GM18519 (cell line): ENCODE measurements around the gene ECEL1.

ENCODE experiments used
- ATAC-seq: cut with Tn5 transposase; IDR thresholded peaks from one replicate; pipeline ENCODE4 v1.9.1; 2021; ENCODE audit warnings: mild to moderate bottlenecking, moderate library complexity; ENCODE audit not compliant: unreplicated experiment, low FRiP score

ECEL1 gene

GRCh38 chr2:232486558-232487384, 863 bp downstream of the ECEL1 start:
- ATAC-seq: no peak

- no peak for ATAC-seq
These were observed 1.7 kb downstream of the ECEL1 start for GRCh38 chr2:232485757-232486557.

- ATAC-seq: no peak
These were observed 2.3 kb downstream of the ECEL1 start for GRCh38 chr2:232485348-232485756.

DNA sequence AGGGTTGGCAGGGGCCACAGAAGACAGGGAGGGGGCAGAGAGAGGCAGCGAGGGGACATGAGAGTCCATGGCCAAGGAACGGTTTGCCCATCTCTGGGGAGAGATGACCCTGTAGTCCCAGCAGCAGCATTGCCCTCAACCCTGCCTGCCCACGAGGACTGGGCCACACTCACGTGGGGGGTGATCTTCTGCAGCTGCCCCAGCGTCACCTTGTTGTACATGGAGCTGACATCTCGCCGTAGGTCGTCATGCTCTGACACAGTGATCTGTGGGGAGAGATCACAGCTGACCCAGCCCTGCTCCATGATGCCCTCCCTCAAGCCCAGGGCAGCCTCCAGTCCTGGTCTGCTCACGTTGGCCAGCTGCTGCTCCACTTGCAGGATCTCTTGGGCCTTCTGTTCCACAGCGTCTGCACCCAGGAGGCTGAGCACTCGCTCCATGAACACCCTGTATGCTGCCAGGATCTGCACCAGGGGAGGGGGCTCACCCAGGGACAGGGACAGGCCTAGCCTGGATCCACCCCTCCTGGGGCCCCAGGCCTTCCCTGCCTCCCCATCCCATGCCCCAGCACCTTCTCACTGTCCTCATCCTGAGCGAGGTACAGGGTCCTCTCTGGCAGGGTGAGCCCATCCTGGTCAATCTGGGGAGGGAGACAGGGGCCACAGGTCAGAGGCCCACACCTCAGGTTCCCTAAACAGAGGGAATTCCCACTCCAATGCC, 2.8 kb downstream of the ECEL1 start:
- no peak for ATAC-seq

GRCh38 chr2:232483923-232484627, 3.6 kb downstream of the ECEL1 start:
- no peak for ATAC-seq

DNA sequence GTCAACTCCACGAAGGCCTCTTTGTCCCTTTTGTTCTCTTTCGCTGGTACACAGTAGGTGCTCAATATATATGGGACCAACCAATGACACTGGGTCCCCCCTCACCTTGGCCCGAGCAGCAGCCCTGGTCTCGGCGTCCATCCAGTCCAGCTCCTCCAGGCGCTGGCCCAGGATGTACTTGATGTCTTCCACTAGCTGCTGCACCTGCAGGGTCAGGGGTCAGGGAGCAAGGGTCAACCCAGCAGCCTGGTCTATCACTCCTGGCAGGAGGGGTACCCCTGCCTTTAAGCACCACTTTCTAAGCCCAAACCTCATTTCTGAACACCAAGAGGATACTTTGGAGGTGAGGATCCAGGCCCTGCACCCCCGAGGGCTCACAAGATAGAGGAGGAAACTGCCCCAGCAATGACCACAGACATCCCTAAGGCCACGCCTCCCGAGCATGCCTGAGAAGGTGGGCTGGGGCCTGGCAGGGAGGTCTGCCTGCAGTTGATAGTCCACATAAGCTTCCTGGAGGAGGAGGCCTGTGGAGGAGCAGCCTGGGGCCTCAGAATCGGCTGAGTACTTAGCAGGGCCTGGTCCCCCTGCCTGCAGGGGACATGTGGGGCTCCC, 4.2 kb downstream of the ECEL1 start:
- ATAC-seq: no peak

- no peak for ATAC-seq
These were observed 5.1 kb downstream of the ECEL1 start for GRCh38 chr2:232482301-232483238.

DNA sequence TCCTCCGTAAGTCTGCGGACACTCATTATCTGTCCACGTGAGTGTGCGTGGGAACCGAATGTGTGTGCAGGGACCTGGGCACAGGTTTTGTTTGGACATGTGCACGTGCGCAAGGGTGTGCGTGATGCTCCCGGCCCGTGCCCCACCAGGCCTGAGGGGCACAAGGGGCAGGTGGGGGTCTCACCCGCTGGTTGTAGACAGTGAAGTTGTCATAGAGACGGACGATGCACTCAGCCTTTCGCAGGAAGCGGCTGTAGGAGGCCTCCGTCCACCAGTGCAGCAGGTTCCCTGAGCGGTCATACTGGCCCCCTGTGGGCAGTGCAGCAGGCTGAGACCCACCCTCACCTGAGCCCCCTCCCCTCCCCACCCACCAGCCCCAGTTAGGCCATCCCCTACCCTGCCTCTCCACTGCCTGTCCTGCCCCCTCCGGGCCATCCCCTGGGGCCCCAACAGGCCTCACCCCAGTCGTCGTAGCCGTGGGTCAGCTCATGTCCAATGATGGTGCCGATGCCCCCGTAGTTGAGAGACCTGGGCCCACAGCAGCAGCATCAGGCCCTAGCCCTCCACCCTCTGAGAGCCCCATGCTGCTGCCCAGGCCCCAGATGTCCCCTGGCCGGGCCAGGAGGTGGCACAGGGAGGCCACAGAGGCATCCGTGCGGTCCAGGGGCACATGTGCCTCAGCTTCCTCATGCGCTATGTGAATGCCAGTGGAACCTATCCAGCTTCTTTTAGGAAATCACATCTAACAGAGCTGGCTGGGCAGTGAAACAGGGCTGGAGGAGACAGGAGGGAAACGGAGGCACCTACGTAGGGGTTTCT, 6.1 kb downstream of the ECEL1 start:
- no peak for ATAC-seq

DNA sequence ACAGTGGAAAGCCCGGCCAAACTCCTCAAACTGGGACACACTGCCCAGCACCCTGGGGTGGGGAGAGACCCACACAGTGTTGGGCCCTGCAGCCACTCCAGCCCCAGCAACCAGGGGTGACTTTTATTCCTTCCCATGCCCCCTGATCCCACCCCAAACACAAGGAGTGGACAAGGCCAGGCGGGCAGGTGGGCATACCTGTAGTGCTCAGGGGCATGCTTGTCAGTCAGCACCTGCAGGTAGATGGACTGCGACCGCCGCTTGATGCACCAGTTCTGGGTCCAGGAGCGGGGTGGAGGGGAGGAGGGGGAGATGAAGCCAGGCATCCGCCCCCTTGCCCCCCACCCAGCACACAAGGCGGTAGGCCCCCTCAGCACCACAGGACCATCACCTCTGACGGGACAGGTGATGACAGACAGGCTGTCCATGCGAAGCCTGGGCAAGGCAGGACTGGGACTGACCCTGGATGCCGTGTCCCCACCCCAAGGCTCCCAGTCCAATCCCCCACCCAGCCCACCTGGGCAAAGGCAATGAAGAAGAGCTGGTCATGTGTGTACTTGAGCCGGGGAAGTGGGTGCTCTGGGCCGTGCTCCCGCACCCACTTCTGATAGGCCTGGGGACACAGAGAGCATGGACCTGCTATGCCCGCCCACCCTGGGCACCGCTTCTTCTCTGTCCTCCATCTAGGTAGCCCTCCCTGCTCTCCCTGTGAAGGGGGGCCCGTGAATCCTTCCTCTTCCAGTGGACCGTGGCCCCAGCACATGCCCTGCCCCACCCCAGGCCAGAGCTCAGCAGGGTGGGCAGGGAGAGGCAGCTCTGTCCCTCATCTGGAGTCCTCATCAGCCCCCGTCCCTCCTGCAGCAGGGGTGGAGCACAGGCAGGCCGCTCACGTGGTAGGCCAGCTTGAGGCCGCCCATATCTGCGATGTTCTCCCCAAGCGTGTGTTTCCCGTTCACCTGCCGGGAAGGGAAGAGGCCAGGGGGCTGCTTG, 7.1 kb downstream of the ECEL1 start:
- ATAC-seq: no peak

DNA sequence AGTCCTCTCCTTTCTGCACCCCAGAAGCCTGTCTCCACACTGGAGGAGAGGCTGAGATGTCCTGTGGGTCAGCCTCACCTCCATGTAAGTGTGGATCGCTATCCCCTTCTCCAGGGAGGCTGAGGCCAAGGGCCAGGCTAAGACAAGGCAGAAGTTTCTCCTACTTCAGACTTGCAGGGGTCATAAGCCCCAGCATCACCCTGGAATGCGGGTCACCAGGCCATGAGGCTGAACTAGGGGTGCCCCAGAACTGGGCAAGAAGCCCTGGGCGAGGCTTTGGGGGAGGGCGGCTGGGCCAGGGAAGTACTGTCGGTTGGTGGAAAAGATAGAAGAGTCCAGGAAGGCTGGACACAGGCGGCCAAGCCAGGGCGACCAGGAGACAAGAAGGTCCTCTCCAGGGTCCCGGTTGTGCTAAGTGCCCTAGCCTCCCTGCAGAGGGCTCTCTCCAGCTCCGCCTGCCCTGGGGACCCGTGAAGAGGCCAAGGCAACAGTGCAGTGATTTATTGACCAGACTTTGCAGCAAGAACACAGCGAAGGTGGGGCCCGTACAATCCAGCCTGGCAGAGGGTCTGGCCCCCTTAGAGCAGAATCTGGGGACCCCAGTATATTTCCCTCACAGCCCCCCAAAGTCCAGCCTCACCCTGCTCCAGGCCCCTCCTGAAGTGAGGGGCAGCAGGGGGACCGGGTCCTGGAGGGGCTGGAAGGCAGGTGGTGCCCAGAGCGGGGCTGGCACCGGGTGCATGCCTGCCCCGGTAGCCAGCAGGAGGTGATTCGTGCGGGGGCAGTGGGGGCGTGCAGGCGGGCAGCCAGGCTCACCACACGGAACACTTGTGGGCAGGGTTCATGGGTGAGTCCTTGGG, 8.1 kb downstream of the ECEL1 start:
- ATAC-seq: no peak

DNA sequence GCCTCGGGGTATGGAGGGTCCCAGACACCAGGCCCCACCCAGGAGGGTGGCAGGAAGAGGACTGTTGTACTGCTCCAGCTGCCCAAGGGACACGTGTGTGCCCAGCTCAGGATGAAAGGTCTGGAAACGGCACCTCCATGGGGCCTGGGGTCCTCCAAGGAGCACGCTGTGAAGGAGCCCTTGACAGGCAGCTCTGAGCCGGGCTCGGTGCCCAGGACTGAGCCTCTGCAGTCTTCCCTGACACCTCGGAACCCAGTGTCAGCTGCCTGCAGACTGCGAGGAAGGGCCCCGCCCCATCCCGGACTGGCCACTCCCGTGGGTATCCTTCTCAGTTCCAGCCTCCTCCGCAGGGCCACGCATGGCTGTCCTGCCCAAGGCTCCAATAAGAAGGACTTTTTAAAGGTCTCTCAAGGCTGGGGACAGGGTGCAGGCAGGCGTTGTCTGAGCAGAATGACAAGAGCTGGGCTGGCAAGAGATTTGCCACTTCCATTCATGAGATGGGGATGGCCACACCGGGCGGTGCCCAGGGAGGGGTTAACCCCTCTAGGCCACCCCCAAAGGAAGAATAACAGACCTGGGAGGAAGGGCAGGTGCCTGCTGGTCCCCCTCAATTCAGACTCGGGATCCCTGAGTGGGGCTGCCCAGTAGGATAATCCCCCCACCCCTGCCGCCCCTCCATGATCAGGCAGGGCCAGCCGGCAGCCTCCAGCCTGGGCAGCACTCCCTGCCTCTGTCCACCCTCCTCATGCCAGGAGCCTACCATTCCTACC, 8.9 kb downstream of the ECEL1 start:
- ATAC-seq: no peak

GRCh38 chr2:232477751-232478510, 9.7 kb downstream of the ECEL1 start:
- no peak for ATAC-seq

DNA sequence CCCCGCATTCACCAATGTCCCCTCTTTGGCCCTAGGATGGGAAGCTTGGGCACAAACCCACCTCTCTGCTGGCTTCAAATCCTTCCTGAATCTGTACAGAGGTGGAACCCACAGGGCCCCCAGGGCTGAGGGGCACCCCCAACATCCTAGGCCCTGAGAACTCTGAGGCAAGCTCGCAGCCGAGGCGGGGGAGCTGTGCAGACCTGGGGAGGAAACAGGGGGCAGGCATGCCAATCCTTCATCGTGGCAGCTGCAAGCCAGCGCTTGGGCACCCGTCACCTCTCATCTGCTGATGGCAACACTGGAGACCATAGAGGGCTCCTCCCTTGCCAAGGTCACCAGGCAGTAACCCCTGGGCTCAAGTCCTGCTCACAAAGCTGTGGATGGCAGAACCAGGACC, 10.8 kb downstream of the ECEL1 start:
- no peak for ATAC-seq

- ATAC-seq: no peak
These were observed 11.6 kb downstream of the ECEL1 start for GRCh38 chr2:232476045-232476444.

DNA sequence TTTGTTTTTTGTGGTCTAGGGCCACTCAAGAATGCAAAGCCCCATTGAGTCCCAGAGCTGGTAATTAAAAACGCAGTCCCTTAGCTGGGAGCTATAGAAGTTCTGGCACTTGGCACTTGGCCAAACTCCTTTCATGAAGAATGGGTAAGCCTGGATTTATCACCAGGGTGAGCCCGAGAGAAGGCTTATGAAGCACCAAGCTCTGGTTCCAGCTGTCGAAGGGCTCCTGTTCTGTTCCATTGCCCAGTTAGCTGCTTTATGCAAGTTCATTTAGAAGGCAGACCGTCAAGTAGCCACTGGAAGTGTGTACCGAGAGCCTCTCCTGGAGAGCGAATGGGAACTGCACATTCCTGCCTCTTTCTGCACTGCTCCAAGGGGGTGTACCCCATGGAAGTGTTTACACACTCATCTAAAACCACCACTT, 14.2 kb downstream of the ECEL1 start:
- ATAC-seq: no peak
